ENCODE measurements around the gene ELFN1. TPM values are rescaled to one million over a fixed set of nuclear protein-coding genes. Genes with fewer than 3 reads are reported as not detected.

ELFN1 gene
- polyA plus RNA-seq, 1 donor from 2014 or later = 0.54 TPM

DNA sequence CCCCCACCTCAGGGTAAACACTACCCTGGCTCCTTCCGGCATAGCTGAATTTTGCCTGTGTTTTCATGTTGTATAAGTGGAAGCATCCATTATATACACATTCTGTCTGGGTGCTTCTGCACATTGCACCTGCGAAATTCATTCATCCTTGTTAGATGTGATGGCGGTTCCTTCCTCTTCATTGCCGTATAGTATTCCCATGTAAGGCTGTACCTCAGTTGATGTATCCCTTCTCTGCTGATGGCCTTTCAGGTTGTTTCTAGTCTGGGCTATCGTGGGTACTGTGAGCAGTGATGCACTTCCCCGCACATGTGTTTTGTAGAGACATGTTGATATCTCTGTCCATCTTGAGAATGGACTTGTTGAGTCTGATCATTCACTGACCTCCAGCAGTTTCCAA is 28.9 kb downstream of the ELFN1 start:
- Mint-ChIP-seq H3K27me3 (peaks cover 9% of the 10 kb centered on the region), H3K9me3 (peaks cover 6 to 9% (median 8%) of the 10 kb centered on the region in 3 donors), H3K36me3 (no peaks in the 10 kb centered on the region), H3K27ac (no peak overlapping the region), H3K4me3 (peak overlapping the region in 1 of 4 donors; percentile 63), H3K4me1 (no peaks in the 10 kb centered on the region)

DNA sequence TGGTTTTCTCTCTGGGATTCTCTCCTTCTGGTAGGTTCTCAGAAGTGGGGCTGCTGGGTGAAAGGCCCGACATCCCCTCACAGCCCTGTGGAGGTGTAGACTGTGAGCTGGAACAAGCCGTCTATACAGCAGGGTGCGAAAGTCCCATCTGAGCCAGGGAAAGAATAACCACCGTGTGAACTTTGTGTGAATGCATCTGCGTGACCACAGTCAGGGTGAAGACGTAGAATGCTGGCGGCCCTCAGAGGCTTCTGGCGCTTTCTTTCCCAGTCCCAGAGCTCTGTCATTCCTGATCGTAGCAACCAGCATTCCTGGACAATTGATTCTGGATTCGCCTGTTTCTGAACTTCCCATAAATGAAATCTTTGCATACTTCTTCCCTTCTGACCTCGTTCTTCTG is 30.0 kb downstream of the ELFN1 start:
- Mint-ChIP-seq H3K4me3 (no peak overlapping the region), H3K4me1 (no peaks in the 10 kb centered on the region), H3K27me3 (peaks cover 8% of the 10 kb centered on the region), H3K9me3 (peaks cover 6 to 9% (median 8%) of the 10 kb centered on the region in 3 donors), H3K36me3 (no peaks in the 10 kb centered on the region), H3K27ac (no peak overlapping the region)

DNA sequence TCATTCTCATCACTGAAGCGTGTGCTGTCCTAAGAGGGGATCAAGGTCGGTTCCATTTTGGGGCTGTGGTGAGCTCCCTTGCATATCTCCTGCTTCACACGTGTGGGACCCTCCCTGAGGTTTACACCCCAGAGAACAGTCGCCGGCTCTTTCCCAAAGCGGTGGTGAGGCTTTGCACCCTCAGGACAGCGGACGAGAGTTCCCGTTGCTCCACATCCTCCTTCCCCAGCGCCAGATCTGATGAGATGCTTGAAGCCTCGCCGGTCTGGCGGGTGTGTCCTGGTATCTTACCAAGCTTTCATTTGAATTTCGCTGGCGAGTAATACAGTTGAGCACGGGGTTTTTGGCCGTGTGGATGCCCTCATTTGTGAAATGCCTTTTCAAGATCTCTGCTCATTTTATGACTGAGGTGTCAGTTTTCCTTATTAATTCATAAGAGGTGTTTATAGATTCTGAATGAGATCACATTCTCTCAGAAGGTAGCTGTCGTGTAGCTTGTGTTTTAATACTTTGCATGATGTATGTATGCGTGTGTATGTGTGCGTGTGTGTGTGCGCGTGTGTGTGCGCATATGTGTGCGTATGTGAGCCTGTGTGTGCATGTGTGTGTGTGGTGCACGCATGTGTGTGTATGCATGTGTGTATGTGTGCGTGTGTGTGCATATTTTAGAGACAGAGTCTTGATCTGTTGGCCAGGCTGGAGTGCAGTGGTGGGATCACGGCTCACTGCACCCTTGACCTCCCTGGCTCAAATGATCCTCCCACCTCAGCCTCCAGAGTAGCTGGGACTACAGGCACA is 30.7 kb downstream of the ELFN1 start:
- Mint-ChIP-seq H3K27me3 (peaks cover 8% of the 10 kb centered on the region), H3K27ac (no peak overlapping the region), H3K9me3 (peaks cover 6 to 9% (median 8%) of the 10 kb centered on the region in 3 donors), H3K36me3 (no peaks in the 10 kb centered on the region), H3K4me3 (peak overlapping the region in 1 of 4 donors; percentile 22), H3K4me1 (no peaks in the 10 kb centered on the region)

DNA sequence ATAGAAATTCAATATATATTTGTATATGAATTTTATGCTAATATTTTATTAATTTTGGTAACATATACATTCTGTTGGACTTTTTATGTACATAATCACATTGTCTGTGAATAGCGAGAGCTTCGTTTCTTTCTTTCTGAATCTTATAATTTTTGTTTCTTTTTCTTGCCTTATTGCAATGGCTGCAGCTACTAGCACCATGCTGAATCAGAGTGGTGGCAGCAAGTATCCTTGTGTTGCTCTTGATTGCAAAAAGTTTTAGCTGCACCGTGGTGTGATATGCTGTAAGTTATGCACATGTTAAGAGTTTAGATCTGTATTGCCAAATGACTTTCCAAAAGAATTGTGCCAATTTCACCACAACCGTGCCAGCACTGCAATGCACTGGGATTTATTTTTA is 32.6 kb downstream of the ELFN1 start:
- Mint-ChIP-seq H3K4me1 (peaks cover 0 to 3% (median 0%) of the 10 kb centered on the region in 3 donors), H3K27ac (no peak overlapping the region), H3K36me3 (no peaks in the 10 kb centered on the region), H3K27me3 (peaks cover 7% of the 10 kb centered on the region), H3K4me3 (no peak overlapping the region), H3K9me3 (peaks cover 6 to 9% (median 8%) of the 10 kb centered on the region in 3 donors)

DNA sequence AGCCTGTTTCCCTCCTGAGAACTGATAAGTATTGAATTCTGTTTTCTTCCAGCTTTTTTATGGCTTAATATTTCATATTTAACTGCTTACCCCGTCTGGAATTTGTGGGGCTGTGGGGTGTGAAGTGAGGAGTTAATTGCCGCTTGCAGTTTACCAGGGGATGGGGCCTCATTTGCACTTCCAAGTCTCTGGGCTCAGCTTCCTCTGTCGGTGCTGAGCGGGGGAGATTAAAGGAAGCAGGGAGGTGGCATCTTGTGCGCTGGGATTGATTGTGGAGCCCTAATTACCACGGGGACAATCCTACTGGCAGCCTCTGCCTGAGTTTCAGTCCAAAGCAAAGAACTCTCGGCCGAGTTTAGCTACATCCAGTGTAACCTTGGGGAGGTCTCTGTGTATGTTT is 33.4 kb downstream of the ELFN1 start:
- Mint-ChIP-seq H3K27me3 (peaks cover 3% of the 10 kb centered on the region), H3K4me1 (peaks cover 0 to 4% (median 0%) of the 10 kb centered on the region in 3 donors), H3K9me3 (peaks cover 6 to 9% (median 8%) of the 10 kb centered on the region in 3 donors), H3K27ac (no peak overlapping the region), H3K4me3 (no peak overlapping the region), H3K36me3 (no peaks in the 10 kb centered on the region)

DNA sequence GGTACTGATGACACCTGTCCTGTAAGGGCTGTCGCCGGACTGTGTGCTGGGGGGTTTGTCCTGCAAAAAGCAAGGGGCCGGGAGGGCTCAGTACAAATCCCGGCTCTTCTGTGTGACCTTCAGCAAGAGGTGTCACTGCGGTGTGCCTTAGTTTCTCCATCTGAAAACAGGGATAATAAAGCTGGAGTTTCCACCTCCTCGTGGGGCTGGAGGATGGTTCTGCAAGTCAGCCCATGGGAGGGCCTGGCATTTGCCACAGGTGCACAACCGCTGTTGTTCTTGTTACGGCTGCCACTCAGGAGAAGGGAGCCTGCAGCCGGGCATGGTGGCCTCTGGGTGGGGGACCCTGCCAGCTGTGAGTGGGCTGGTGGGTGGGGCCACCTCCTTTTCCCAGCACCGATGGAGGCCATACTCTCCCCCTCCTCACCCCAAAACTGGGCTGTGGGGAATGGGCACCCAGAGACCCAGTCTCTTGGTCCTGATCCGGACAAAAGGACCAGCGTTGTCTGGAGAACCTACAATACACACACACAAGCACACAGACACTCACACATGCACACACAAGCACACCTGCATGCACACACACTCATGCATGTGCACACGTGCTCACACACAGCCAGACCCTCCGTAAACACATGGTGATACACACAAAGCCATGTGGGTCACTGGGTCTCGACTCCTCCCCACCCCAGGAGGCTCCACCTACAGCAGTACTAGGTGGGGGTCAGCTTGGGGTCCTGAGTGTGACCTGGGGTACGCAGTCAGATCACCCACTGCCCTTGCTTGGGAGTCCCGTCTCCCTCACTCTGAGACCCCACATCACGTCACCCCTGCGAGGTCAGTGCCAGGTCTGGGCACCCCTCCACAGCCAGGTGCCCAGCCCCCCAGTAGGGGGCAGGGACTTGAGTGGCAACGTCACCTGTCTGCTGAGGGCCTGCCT is 34.1 kb downstream of the ELFN1 start:
- Mint-ChIP-seq H3K36me3 (no peaks in the 10 kb centered on the region), H3K27ac (no peak overlapping the region), H3K27me3 (peaks cover 1% of the 10 kb centered on the region), H3K4me3 (no peak overlapping the region), H3K9me3 (peaks cover 4 to 9% (median 5%) of the 10 kb centered on the region in 3 donors), H3K4me1 (peaks cover 0 to 4% (median 0%) of the 10 kb centered on the region in 3 donors)

DNA sequence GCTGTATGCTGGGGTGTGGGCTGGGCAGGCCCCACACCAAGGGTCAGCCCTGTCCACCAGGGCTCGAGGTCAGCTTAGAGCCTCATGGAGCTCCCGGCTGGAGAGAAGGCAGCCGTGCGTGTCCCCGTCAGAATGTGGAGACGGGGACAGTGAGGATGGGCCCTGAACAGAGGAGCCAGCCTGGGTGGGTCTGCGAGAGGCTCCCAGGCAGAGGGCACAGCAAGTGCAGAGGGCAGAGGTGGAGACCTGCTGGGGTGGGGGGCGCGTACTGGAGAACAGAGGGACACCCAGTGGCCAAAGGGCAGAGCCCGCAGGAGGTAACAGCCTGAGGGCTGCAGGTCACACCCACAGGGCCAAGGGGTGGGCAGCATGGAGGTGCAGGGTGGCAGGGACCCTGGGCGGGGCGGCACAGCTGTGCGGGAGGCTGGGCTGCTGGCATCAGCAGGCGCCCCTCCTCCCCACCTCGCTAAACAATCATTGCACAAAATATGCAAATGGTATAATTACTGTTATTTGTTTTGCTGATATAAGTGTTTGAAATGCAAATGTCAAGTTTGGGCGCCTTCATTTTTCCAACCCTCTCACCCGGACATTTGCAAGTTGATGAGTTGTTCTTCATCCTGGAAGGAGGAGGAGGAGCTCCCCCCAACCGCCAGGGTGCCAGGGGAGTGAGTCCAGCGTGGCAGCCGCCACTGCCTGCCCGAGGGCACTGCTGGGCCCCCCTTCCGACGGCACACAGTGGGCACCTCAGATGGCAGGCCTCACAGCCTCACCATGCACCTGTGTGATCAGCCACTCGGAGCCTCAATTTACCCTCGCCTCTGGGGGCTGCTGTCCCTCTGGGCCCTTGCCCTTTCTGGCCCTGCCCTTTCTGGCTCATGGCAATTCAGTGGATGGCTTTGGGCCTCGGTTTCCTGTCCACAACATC is 35.0 kb downstream of the ELFN1 start:
- peaks cover 4 to 12% (median 9%) of the 10 kb centered on the region in 3 donors for H3K9me3 Mint-ChIP-seq
- peaks cover 0 to 4% (median 0%) of the 10 kb centered on the region in 3 donors for H3K4me1 Mint-ChIP-seq
- H3K4me3 Mint-ChIP-seq = no peak overlapping the region
- H3K36me3 Mint-ChIP-seq = no peaks in the 10 kb centered on the region
- H3K27ac Mint-ChIP-seq = no peak overlapping the region
- H3K27me3 Mint-ChIP-seq = peaks cover 1% of the 10 kb centered on the region

DNA sequence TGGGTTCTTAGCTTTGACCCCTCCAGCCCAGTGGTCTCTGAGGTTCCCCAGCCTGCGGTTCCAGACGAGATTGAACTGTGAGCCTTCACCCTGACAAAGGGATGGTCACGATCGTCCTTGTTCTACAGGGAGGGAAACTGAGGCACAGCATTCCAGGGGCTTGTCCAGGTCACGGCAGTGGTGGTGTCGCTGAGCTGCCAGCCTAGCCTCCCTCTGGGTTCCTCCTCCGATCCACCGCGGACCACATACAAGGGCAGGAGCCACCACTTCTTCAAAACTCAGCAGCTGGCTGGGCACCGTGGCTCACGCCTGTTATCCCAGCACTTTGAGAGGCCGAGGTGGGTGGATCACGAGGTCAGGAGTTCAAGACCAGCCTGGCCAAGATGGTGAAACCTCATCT is 35.8 kb downstream of the ELFN1 start:
- peaks cover 4 to 14% (median 9%) of the 10 kb centered on the region in 3 donors for H3K9me3 Mint-ChIP-seq
- H3K27me3 Mint-ChIP-seq = peaks cover 1% of the 10 kb centered on the region
- no peak overlapping the region for H3K27ac Mint-ChIP-seq
- no peaks in the 10 kb centered on the region for H3K36me3 Mint-ChIP-seq
- no peak overlapping the region for H3K4me3 Mint-ChIP-seq
- peaks cover 0 to 4% (median 0%) of the 10 kb centered on the region in 3 donors for H3K4me1 Mint-ChIP-seq

DNA sequence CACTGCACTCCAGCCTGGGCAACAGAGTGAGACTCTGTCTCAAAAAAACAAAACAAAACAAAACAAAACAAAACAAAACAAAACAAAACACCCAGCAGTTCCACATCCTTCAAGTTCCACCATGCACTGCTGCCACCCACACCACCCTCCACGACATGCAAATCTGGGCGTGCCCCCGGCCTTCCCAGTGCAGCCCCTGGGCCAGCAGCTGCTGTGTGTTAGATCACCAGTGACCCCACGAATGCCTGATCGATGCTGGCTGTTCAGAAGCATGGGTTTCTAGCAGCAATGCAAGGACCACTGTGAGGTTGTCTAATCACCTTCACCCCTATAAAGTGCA is 36.3 kb downstream of the ELFN1 start:
- peaks cover 4 to 12% (median 9%) of the 10 kb centered on the region in 3 donors for H3K9me3 Mint-ChIP-seq
- no peak overlapping the region for H3K27ac Mint-ChIP-seq
- peaks cover 0 to 4% (median 0%) of the 10 kb centered on the region in 3 donors for H3K4me1 Mint-ChIP-seq
- H3K27me3 Mint-ChIP-seq = peaks cover 1% of the 10 kb centered on the region
- H3K4me3 Mint-ChIP-seq = no peak overlapping the region
- no peaks in the 10 kb centered on the region for H3K36me3 Mint-ChIP-seq

DNA sequence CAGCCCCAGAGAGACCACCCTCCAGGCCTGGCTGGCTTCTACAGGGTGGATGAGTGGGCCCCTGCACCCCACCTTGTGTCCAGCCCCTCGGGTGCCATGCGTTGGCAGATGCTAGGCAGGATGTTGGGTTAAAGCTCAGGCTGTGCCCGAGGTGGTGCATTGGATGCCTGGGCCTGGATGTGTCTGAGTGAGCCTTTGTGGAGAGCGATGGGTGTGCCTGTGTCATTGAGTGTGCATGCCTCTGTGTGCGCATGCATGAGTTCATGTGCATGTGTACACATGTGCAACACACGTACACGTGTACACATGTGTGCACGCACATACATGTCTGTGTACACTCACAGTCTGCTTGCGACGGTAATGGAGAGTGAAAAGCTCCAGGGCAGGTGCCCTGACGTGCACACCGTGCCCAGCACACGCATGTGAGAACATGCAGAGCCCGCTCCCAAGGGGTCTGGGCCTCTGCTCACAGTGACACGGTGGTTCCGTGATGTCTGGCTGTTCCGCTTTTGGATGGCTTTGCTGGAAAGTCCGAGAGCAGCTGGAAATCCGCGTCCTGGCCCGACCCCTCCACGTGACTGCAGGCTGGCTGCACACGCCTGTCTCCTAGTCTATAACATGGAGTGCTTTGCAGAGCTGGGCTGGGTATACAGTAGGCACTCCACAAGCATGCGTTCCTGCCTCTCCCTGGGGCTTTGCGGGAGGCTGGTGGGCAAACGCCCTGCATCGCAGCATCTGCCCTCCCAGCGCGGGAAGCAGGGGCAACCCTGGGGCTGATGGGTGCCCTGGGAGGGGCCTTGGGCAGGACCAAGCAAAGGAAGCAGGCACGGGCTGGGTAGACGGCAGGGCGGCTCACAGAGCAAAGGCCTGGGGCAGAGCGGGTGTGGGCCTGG is 36.9 kb downstream of the ELFN1 start:
- H3K27me3 Mint-ChIP-seq = peaks cover 1% of the 10 kb centered on the region

DNA sequence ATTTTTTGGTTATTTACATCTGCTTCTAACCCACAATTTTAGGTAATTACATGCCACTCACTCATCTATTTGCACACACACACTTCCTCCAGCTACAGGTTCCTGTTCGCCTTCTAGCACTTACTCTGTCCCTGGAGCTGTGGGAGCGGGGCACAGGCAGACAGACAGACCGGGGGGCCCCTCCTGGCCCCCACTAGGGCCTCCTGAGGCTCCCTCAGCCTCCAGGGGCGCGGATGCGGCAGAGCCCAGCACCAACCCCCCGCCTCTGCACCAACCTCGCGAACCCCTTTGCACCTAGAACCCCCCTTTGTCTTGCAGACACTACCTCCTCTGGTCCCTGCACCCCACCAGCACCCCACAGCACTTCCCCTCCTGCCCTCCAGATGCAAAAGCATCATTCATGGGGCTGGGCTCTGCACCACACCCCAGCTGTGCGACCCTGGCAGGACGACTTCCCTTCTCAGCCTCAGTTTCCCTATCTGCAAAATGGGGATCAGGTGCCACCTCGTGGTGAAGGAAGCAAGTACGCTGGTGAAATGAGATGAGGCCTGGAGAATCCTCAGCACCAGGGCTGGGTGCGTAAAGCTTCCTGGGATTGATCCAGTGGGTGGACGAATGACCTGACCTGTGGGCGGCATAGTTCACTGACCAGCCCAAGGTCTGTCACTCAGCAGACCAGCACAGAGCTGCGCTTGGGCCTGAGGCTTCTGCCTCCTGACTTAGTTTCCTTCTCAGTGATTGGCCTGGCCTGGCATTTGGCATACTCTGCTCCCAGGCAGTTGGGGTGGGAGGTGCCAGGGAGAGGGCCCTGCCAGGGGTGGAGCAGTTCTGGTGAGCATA is 37.9 kb downstream of the ELFN1 start:
- no peaks in the 10 kb centered on the region for H3K36me3 Mint-ChIP-seq
- peaks cover 1 to 6% (median 6%) of the 10 kb centered on the region in 3 donors for H3K9me3 Mint-ChIP-seq
- peak overlapping the region in 1 of 4 donors; percentile 22 for H3K4me3 Mint-ChIP-seq
- peaks cover 0 to 4% (median 0%) of the 10 kb centered on the region in 3 donors for H3K4me1 Mint-ChIP-seq
- peaks cover 1% of the 10 kb centered on the region for H3K27me3 Mint-ChIP-seq
- peak overlapping the region in 1 of 3 donors; percentile 7 for H3K27ac Mint-ChIP-seq

More for the DNA sequence above, 36.9 kb downstream of the ELFN1 start:
- Mint-ChIP-seq H3K4me1 (peaks cover 0 to 4% (median 0%) of the 10 kb centered on the region in 3 donors), H3K36me3 (no peaks in the 10 kb centered on the region), H3K4me3 (no peak overlapping the region), H3K27ac (peak overlapping the region in 1 of 3 donors; percentile 7), H3K9me3 (peaks cover 4 to 9% (median 9%) of the 10 kb centered on the region in 3 donors)

DNA sequence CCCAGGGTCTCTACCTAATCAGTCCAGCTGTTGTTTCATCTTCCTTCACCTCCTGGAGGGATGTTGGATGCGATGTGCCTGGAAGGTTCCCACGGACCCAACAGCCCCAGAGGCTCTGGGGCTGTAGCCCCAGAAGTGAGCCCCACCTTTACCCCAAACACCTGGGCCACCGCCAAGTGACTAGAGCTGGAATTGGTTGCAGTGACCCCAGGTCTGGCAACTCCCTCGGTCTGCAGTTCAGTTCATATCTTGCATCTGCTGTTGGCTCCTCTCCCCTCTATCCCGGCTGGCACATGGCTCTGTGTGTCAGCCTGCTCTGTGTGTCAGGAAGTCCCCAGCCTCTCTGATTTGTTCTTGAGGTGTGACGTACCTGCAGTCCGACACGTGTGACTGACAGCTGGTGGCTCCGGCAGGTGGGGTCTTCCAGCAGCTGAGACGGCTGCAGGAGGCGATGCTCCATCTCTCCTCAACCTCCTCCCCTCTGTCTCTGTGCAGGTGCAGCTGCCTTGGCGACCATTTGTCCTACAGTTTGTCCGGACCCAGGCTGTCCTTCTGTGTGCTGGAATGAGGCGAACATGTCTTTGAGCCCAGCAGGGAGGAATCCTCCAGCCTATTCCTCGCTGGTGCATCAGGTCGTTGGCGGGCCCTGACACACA is 38.6 kb downstream of the ELFN1 start:
- Mint-ChIP-seq H3K4me1 (peaks cover 0 to 4% (median 0%) of the 10 kb centered on the region in 3 donors), H3K36me3 (no peaks in the 10 kb centered on the region), H3K27ac (no peak overlapping the region), H3K4me3 (peak overlapping the region in 1 of 4 donors; percentile 70), H3K9me3 (peaks cover 0 to 6% (median 5%) of the 10 kb centered on the region in 3 donors), H3K27me3 (peaks cover 1% of the 10 kb centered on the region)
